Colonic mucosa (tissue), 4 donors: ENCODE results near the gene IP6K3. TPM values are rescaled to one million over a fixed set of nuclear protein-coding genes. Genes with fewer than 3 reads are reported as not detected.
A peak's percentile ranks its signal among the peaks of the same experiment; 100 is the strongest.

Source experiments
- DNase-seq: peaks from one replicate; pipeline ENCODE4 v3.0.0-alpha.2; 2020
- H3K27ac ChIP-seq: fragments of 200-600 bp; one replicate; pipeline ENCODE4 v1.8.0; 2021
- H3K27me3 ChIP-seq: fragments of 200-600 bp; one replicate; pipeline ENCODE4 v1.8.0; 2021
- H3K36me3 ChIP-seq: fragments of 200-600 bp; one replicate; pipeline ENCODE4 v1.8.0; 2021
- H3K4me1 ChIP-seq: fragments of 200-600 bp; one replicate; pipeline ENCODE4 v1.8.0; 2021; ENCODE audit warnings: mild to moderate bottlenecking
- H3K4me3 ChIP-seq: fragments of 200-600 bp; one replicate; pipeline ENCODE4 v1.8.0; 2021
- H3K9ac ChIP-seq, 2 donors: one replicate each; pipeline ENCODE4 v1.7.0; 2013; ENCODE audit warnings: control low read depth in 2 of 2, low read depth in 2 of 2, low read length in 2 of 2
- H3K9me3 ChIP-seq: fragments of 200-600 bp; one replicate; pipeline ENCODE4 v1.8.0; 2021
- intact Hi-C: fragments of 100-400 bp; cut with DNase I; formaldehyde crosslinking; loops from one replicate; pipeline ENCODE4 v1.14.1; 2022
- total RNA-seq, 2 donors: library from RNA; stranded (reverse); fragmentation: NEBNext Ultra II Directional in 1 of 2; extraction: Animal tissue kit (Norgen Biotek cat#: 25700) in 1 of 2; gene quantifications; one replicate each; pipeline ENCODE4 v1.2.1, GENCODE V29; 2021
- TF ChIP-seq, protein P1 (sequence below): fragments of 200-600 bp; IDR thresholded peaks from one replicate; pipeline ENCODE4 v1.8.0; 2022; ENCODE audit warnings: antibody characterized with exemption, mild to moderate bottlenecking
- donor health status: healthy.
- donor health status: DM: no; HTN: no; CAD: no.
- donor health status: DM: no; HTN: no; CAD: no.

The IP6K3 gene
- total RNA-seq, 2 donors from 2014 or later = 0.17 to 0.29 TPM

DNA sequence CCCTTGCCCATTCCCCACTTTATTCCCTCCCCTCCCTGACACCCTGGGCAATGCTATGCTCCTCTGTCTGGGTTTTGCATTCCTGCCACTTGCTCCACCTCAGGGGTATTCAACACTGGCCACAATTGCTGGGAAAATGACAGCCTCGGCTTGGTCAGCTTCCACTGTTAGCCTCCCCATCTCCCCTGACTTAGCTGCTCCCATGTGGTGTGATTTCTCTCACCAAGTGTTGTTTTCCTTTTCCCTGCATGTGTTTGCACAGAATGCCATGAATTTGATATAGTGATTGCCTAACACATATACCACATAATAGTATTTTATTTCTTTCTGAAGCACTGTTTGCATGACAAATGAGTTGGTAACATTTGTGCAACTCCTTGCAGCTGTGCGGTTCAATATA, 43.7 kb upstream of the IP6K3 start:
- H3K36me3 ChIP-seq = no peaks in the 10 kb centered on the region
- H3K9me3 ChIP-seq = no peaks in the 10 kb centered on the region
- no peaks in the 10 kb centered on the region for H3K27me3 ChIP-seq
- no peak for DNase-seq
- H3K4me1 ChIP-seq = peaks cover 7% of the 10 kb centered on the region
- no peak overlapping the region for H3K27ac ChIP-seq
- no peak overlapping the region for H3K9ac ChIP-seq
- intact Hi-C loops = no loop called here
- TF ChIP-seq, protein P1, sequence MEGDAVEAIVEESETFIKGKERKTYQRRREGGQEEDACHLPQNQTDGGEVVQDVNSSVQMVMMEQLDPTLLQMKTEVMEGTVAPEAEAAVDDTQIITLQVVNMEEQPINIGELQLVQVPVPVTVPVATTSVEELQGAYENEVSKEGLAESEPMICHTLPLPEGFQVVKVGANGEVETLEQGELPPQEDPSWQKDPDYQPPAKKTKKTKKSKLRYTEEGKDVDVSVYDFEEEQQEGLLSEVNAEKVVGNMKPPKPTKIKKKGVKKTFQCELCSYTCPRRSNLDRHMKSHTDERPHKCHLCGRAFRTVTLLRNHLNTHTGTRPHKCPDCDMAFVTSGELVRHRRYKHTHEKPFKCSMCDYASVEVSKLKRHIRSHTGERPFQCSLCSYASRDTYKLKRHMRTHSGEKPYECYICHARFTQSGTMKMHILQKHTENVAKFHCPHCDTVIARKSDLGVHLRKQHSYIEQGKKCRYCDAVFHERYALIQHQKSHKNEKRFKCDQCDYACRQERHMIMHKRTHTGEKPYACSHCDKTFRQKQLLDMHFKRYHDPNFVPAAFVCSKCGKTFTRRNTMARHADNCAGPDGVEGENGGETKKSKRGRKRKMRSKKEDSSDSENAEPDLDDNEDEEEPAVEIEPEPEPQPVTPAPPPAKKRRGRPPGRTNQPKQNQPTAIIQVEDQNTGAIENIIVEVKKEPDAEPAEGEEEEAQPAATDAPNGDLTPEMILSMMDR = no peak
- no peak overlapping the region for H3K4me3 ChIP-seq

DNA sequence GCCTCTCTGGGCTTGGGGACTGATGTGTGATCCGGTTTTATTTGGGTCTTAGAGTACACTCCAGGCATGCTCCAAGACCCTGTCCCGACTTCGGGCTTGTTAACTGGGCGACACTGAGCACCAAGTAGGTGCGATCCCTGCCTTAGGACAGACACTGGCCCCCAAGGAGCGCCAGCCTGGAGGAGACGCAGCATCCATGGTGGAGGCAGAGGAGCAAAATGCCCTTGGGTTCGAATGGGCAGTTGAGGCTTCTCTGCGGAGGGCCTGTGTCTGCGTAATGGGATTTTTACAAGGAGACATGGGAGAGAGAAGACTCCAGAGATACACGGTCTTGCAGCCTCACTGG, 42.8 kb upstream of the IP6K3 start:
- Histone ChIP-seq H3K4me3 (peak overlapping the region; percentile 99), H3K36me3 (no peaks in the 10 kb centered on the region), H3K27ac (no peak overlapping the region), H3K9ac (no peak overlapping the region), H3K9me3 (no peaks in the 10 kb centered on the region), H3K27me3 (no peaks in the 10 kb centered on the region), H3K4me1 (peaks cover 7% of the 10 kb centered on the region)
- no peak for DNase-seq
- intact Hi-C loops = no loop called here
- TF ChIP-seq, protein P1 = no peak

GRCh38 chr6:33788694-33789549, 42.2 kb upstream of the IP6K3 start, which contains the start of gene LEMD2:
TSS of gene LEMD2 (minus strand) at chr6:33789130. CDS start at chr6:33789116, 14 bp downstream.
- intact Hi-C loops = no loop called here
- peak within 1 kb of the TSS; percentile 98 for H3K27ac ChIP-seq
- H3K36me3 ChIP-seq = no peaks in the 10 kb centered on the region
- TF ChIP-seq, protein P1 = no peak
- peak within 1 kb of the TSS; percentile 99 for H3K4me3 ChIP-seq
- peak within 1 kb of the TSS; percentile 63 to 97 for H3K9ac ChIP-seq
- DNase-seq = peak; percentile 96
- H3K9me3 ChIP-seq = no peaks in the 10 kb centered on the region
- no peaks in the 10 kb centered on the region for H3K27me3 ChIP-seq
- peaks cover 7% of the 10 kb centered on the region for H3K4me1 ChIP-seq

GRCh38 chr6:33787954-33788693, 41.4 kb upstream of the IP6K3 start:
- peak overlapping the region; percentile 99 for H3K4me3 ChIP-seq
- TF ChIP-seq, protein P1 = no peak
- peaks cover 7% of the 10 kb centered on the region for H3K4me1 ChIP-seq
- H3K27me3 ChIP-seq = no peaks in the 10 kb centered on the region
- H3K9me3 ChIP-seq = no peaks in the 10 kb centered on the region
- peak; percentile 68 for DNase-seq
- intact Hi-C loops = no loop called here
- peak overlapping the region; percentile 63 to 97 for H3K9ac ChIP-seq
- H3K36me3 ChIP-seq = peaks cover 5% of the 10 kb centered on the region
- H3K27ac ChIP-seq = peak overlapping the region; percentile 98

DNA sequence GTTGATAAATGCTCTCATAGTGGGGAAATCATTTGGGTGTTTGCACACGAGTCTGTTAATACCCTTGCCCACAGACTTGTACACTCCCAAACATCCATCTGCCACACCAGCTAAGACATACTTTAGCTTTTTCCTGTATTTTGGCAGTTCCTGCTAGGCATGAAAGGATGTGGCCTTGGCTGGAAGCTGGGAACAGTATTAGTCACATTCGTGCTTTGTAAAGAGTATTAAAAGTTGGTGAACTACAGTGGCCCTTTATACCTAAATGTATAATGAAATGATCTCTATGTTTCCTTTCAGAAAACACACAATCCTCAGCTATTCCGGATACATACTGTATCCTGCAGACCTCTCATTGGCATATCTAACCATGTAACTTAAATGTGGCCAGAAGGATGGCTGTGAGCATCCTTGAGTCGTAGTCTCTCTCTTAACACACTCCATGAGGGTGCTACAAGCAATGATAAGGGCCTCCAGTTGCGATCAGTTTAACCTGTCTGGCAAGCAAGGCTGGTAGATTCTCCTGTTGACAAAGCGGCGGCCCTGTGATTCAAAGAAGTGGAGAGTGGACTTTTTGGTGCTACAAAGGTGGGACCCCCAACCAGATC, 40.7 kb upstream of the IP6K3 start:
- intact Hi-C loops = no loop called here
- TF ChIP-seq, protein P1 = no peak
- Histone ChIP-seq H3K36me3 (peaks cover 12% of the 10 kb centered on the region), H3K27me3 (no peaks in the 10 kb centered on the region), H3K4me1 (peaks cover 7% of the 10 kb centered on the region), H3K9me3 (no peaks in the 10 kb centered on the region), H3K9ac (peak overlapping the region; percentile 63 to 97), H3K27ac (peak overlapping the region; percentile 98), H3K4me3 (peak overlapping the region; percentile 99)
- no peak for DNase-seq
